Posterior cingulate gyrus (tissue), 11 donors: ENCODE results near the gene SRY.
"Not testable (repeated sequence)": the region's sequence is repeated elsewhere in the genome, so short reads cannot be mapped to it uniquely, and the experiment has no call there.

Source experiments
- DNase-seq, 10 donors: peaks; one replicate each; pipeline versions ENCODE4 v3.0.0 to v3.0.0-alpha.2; 2020 to 2021; ENCODE audit warnings: mixed read lengths in 3 of 10
- intact Hi-C: fragments of 100-400 bp; cut with DNase I; formaldehyde crosslinking; loops from one replicate; pipeline ENCODE4 v1.15.1; 2023

SRY gene

GRCh38 chrY:2787600-2787999 is at the start of gene SRY:
SRY (minus strand) TSS chrY:2787682; CDS start chrY:2787603, 79 bp downstream.
- intact Hi-C loops: no loop called here

GRCh38 chrY:2837078-2837477 is 49.6 kb upstream of the SRY start:
- no peak for DNase-seq
- intact Hi-C loops: no loop called here

More at GRCh38 chrY:2787600-2787999, at the start of gene SRY:
- DNase-seq: no peak

- intact Hi-C loops: no loop called here
- no peak for DNase-seq
Measured at GRCh38 chrY:2835230-2835629, 47.7 kb upstream of the SRY start.

GRCh38 chrY:2828497-2828896 is 41.0 kb upstream of the SRY start:
- no peak for DNase-seq
- intact Hi-C loops: no loop called here

GRCh38 chrY:2824471-2824870 is 37.0 kb upstream of the SRY start:
- intact Hi-C loops: no loop called here
- DNase-seq: no peak

- not testable (repeated sequence) for DNase-seq
Measured at GRCh38 chrY:2817146-2817896, 29.8 kb upstream of the SRY start.

GRCh38 chrY:2800246-2800645 is 12.8 kb upstream of the SRY start:
- intact Hi-C loops: no loop called here
- DNase-seq: no peak

More at GRCh38 chrY:2817146-2817896, 29.8 kb upstream of the SRY start:
- intact Hi-C loops: not testable (repeated sequence)

GRCh38 chrY:2797991-2798390 is 10.5 kb upstream of the SRY start:
- no peak for DNase-seq
- intact Hi-C loops: no loop called here

- DNase-seq: no peak
- intact Hi-C loops: no loop called here
Measured at GRCh38 chrY:2796977-2797523, 9.6 kb upstream of the SRY start.

GRCh38 chrY:2789756-2790155 is 2.3 kb upstream of the SRY start:
- intact Hi-C loops: no loop called here
- DNase-seq: no peak

GRCh38 chrY:2786876-2787512 is 488 bp downstream of the SRY start:
- intact Hi-C loops: no loop called here
- DNase-seq: no peak
